ENCODE measurements around the gene EID1.

The EID1 gene

DNA sequence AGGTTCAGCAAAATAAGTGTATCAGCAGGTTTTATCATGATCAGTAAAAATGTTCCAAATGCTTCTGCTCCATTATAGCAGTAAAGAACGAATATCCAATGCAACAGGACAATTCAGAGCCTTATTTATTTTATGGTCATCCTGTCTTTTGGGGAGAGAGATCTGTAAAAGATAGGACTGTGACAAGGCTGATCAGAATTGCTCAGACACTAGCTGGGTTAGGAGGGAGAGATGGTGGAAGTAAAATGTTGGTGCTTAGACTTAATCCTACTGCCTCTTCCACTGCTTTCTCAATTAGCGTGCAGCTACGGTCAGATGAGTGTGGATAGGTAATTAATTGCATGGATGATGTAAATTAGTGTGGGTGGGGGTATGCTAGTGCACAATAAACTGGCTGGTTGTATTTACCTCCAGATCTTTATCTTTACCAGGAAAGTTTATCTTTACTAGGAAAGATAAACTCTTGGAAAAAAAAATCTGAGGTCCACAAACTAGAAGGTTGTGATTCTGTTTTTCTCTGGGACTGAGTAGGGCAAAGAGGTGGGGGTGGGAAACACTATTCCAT lies 2.2 kb downstream of the EID1 start (continued):
- TF ChIP-seq, protein P1, sequence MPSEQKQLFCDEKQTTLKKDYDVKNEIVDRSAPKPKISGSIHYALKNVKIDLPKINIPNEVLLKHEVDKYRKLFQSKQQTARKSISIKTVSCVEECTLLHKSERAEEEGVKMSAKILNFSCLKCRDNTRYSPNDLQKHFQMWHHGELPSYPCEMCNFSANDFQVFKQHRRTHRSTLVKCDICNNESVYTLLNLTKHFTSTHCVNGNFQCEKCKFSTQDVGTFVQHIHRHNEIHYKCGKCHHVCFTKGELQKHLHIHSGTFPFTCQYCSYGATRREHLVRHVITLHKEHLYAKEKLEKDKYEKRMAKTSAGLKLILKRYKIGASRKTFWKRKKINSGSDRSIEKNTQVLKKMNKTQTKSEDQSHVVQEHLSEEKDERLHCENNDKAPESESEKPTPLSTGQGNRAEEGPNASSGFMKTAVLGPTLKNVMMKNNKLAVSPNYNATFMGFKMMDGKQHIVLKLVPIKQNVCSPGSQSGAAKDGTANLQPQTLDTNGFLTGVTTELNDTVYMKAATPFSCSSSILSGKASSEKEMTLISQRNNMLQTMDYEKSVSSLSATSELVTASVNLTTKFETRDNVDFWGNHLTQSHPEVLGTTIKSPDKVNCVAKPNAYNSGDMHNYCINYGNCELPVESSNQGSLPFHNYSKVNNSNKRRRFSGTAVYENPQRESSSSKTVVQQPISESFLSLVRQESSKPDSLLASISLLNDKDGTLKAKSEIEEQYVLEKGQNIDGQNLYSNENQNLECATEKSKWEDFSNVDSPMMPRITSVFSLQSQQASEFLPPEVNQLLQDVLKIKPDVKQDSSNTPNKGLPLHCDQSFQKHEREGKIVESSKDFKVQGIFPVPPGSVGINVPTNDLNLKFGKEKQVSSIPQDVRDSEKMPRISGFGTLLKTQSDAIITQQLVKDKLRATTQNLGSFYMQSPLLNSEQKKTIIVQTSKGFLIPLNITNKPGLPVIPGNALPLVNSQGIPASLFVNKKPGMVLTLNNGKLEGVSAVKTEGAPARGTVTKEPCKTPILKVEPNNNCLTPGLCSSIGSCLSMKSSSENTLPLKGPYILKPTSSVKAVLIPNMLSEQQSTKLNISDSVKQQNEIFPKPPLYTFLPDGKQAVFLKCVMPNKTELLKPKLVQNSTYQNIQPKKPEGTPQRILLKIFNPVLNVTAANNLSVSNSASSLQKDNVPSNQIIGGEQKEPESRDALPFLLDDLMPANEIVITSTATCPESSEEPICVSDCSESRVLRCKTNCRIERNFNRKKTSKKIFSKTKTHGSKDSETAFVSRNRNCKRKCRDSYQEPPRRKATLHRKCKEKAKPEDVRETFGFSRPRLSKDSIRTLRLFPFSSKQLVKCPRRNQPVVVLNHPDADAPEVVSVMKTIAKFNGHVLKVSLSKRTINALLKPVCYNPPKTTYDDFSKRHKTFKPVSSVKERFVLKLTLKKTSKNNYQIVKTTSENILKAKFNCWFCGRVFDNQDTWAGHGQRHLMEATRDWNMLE (tag by site-specific recombination; conservative IDR thresholded peaks at IDR 0.05; ENCODE audit: low read depth), result no peak
- TF ChIP-seq OVOL3 (tag by site-specific recombination; IDR thresholded peaks at IDR 0.05) (peak; percentile 39; the same call in 1 of the 2 replicates), ZIC2 (tag by site-specific recombination; IDR thresholded peaks at IDR 0.05) (no peak), CTCF (tag by site-specific recombination; IDR thresholded peaks at IDR 0.05) (no peak), PATZ1 (tag by site-specific recombination; IDR thresholded peaks at IDR 0.05) (peak; percentile 61), GLI4 (tag by site-specific recombination; IDR thresholded peaks at IDR 0.05) (no peak), ZNF274 (IDR thresholded peaks at IDR 0.05; ENCODE audit: low read length) (no peak), ZNF274 (tag by site-specific recombination; IDR thresholded peaks at IDR 0.05; ENCODE audit: borderline replicate concordance) (no peak), ZNF2 (tag by site-specific recombination; IDR thresholded peaks at IDR 0.05) (no peak), ZNF626 (tag by site-specific recombination; IDR thresholded peaks at IDR 0.05) (no peak), ZNF555 (tag by site-specific recombination; conservative IDR thresholded peaks at IDR 0.05) (no peak), ZNF341 (tag by site-specific recombination; IDR thresholded peaks at IDR 0.05; ENCODE audit: low read depth) (no peak), ZNF121 (tag by site-specific recombination; IDR thresholded peaks at IDR 0.05) (no peak), ZNF426 (tag by site-specific recombination; IDR thresholded peaks at IDR 0.05) (no peak), KLF7 (tag by site-specific recombination; IDR thresholded peaks at IDR 0.05; ENCODE audit: borderline replicate concordance) (no peak), PRDM1 (tag by site-specific recombination; IDR thresholded peaks at IDR 0.05) (no peak), ZNF302 (tag by site-specific recombination; IDR thresholded peaks at IDR 0.05; ENCODE audit: low read depth) (no peak), ZNF558 (tag by site-specific recombination; IDR thresholded peaks at IDR 0.05) (no peak), ZNF404 (tag by site-specific recombination; IDR thresholded peaks at IDR 0.05) (no peak), RBAK (tag by site-specific recombination; IDR thresholded peaks at IDR 0.05) (no peak)
- TF ChIP-seq, protein P2, sequence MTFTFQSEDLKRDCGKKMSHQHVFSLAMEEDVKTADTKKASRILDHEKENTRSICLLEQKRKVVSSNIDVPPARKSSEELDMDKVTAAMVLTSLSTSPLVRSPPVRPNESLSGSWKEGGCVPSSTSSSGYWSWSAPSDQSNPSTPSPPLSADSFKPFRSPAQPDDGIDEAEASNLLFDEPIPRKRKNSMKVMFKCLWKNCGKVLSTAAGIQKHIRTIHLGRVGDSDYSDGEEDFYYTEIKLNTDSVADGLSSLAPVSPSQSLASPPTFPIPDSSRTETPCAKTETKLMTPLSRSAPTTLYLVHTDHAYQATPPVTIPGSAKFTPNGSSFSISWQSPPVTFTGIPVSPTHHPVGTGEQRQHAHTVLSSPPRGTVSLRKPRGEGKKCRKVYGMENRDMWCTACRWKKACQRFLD (tag by site-specific recombination; IDR thresholded peaks at IDR 0.05), result no peak
- TF ChIP-seq, protein P3, sequence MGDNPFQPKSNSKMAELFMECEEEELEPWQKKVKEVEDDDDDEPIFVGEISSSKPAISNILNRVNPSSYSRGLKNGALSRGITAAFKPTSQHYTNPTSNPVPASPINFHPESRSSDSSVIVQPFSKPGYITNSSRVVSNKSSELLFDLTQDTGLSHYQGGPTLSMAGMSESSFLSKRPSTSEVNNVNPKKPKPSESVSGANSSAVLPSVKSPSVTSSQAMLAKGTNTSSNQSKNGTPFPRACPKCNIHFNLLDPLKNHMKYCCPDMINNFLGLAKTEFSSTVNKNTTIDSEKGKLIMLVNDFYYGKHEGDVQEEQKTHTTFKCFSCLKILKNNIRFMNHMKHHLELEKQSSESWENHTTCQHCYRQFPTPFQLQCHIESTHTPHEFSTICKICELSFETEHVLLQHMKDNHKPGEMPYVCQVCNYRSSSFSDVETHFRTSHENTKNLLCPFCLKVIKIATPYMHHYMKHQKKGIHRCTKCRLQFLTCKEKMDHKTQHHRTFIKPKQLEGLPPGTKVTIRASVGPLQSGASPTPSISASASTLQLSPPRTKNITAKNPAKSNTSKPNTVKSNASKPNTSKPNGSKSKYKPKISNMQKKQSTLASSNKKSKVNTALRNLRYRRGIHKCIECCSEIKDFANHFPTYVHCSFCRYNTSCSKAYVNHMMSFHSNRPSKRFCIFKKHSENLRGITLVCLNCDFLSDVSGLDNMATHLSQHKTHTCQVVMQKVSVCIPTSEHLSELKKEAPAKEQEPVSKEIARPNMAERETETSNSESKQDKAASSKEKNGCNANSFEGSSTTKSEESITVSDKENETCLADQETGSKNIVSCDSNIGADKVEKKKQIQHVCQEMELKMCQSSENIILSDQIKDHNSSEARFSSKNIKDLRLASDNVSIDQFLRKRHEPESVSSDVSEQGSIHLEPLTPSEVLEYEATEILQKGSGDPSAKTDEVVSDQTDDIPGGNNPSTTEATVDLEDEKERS (tag by site-specific recombination; IDR thresholded peaks at IDR 0.05), result no peak
- TF ChIP-seq, protein P4, sequence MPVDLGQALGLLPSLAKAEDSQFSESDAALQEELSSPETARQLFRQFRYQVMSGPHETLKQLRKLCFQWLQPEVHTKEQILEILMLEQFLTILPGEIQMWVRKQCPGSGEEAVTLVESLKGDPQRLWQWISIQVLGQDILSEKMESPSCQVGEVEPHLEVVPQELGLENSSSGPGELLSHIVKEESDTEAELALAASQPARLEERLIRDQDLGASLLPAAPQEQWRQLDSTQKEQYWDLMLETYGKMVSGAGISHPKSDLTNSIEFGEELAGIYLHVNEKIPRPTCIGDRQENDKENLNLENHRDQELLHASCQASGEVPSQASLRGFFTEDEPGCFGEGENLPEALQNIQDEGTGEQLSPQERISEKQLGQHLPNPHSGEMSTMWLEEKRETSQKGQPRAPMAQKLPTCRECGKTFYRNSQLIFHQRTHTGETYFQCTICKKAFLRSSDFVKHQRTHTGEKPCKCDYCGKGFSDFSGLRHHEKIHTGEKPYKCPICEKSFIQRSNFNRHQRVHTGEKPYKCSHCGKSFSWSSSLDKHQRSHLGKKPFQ (tag by site-specific recombination; IDR thresholded peaks at IDR 0.05), result no peak
- TF ChIP-seq, protein P5, sequence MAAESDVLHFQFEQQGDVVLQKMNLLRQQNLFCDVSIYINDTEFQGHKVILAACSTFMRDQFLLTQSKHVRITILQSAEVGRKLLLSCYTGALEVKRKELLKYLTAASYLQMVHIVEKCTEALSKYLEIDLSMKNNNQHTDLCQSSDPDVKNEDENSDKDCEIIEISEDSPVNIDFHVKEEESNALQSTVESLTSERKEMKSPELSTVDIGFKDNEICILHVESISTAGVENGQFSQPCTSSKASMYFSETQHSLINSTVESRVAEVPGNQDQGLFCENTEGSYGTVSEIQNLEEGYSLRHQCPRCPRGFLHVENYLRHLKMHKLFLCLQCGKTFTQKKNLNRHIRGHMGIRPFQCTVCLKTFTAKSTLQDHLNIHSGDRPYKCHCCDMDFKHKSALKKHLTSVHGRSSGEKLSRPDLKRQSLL (tag by site-specific recombination; IDR thresholded peaks at IDR 0.05), result no peak
